ENCODE measurements around the gene IQSEC3. TPM values are rescaled to one million over a fixed set of nuclear protein-coding genes. Genes with fewer than 3 reads are reported as not detected.

The IQSEC3 gene
- total and polyA plus RNA-seq, 2 of the 13 experiments (the other 11 are each of a cell fraction or from before 2014, with no cell fraction given), result not detected

- TF ChIP-seq ZBTB4 (CRISPR knock-in tag; IDR thresholded peaks at IDR 0.05; ENCODE audit: borderline replicate concordance) (no peak), EP300 (IDR thresholded peaks at IDR 0.05; ENCODE audit: low read depth in 2 of 2, low read length in 2 of 2) (peak in 1 of 2 experiments; percentile 44; a peak in 1 of 4 replicates), EP300 (CRISPR knock-in tag; IDR thresholded peaks at IDR 0.05; ENCODE audit: borderline replicate concordance) (no peak), SATB2 (CRISPR knock-in tag; IDR thresholded peaks at IDR 0.05) (no peak), ETV5 (CRISPR knock-in tag; IDR thresholded peaks at IDR 0.05; ENCODE audit: borderline replicate concordance) (no peak), PRPF4 (IDR thresholded peaks at IDR 0.05; ENCODE audit: low read depth, low read length, poor library complexity, severe bottlenecking) (no peak), STAT5B (CRISPR knock-in tag; IDR thresholded peaks at IDR 0.05) (no peak), FOXA1 (IDR thresholded peaks at IDR 0.05) (no peak), FOXA1 (CRISPR knock-in tag; IDR thresholded peaks at IDR 0.05) (0 out of 2 replicates have a peak, but pooled peaks have one; percentile 10), ZNF615 (CRISPR knock-in tag; IDR thresholded peaks at IDR 0.05; ENCODE audit: borderline replicate concordance) (no peak), ZNF766 (CRISPR knock-in tag; IDR thresholded peaks at IDR 0.05; ENCODE audit: borderline replicate concordance) (no peak), ZNF605 (CRISPR knock-in tag; IDR thresholded peaks at IDR 0.05) (no peak), ZFY (CRISPR knock-in tag; IDR thresholded peaks at IDR 0.05) (peak; percentile 37; the same call in 1 of the 2 replicates), HNRNPK (IDR thresholded peaks at IDR 0.05; ENCODE audit: low read depth, low read length, poor library complexity, severe bottlenecking) (no peak), RBFOX2 (IDR thresholded peaks at IDR 0.05; ENCODE audit: low read depth, low read length) (0 out of 2 replicates have a peak, but pooled peaks have one; percentile 20), PAF1 (CRISPR knock-in tag; IDR thresholded peaks at IDR 0.05) (no peak), RARA (CRISPR knock-in tag; IDR thresholded peaks at IDR 0.05) (peak; percentile 27; the same call in 1 of the 2 replicates), IKZF1 (IDR thresholded peaks at IDR 0.05) (no peak), HOXA5 (CRISPR knock-in tag; IDR thresholded peaks at IDR 0.05) (0 out of 2 replicates have a peak, but pooled peaks have one; percentile 58), GZF1 (CRISPR knock-in tag; IDR thresholded peaks at IDR 0.05) (no peak), SP2 (CRISPR knock-in tag; IDR thresholded peaks at IDR 0.05) (no peak)
- TF ChIP-seq, protein P1, sequence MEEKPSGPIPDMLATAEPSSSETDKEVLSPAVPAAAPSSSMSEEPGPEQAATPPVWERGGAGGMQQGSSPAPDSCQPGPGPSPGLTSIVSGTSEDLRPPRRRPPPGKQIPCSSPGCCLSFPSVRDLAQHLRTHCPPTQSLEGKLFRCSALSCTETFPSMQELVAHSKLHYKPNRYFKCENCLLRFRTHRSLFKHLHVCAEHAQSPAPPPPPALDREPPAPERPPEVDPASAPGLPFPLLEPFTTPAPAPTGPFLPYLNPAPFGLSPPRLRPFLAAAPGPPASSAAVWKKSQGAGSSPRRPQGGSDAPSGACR (CRISPR knock-in tag; IDR thresholded peaks at IDR 0.05), result no peak
- TF ChIP-seq, protein P2, sequence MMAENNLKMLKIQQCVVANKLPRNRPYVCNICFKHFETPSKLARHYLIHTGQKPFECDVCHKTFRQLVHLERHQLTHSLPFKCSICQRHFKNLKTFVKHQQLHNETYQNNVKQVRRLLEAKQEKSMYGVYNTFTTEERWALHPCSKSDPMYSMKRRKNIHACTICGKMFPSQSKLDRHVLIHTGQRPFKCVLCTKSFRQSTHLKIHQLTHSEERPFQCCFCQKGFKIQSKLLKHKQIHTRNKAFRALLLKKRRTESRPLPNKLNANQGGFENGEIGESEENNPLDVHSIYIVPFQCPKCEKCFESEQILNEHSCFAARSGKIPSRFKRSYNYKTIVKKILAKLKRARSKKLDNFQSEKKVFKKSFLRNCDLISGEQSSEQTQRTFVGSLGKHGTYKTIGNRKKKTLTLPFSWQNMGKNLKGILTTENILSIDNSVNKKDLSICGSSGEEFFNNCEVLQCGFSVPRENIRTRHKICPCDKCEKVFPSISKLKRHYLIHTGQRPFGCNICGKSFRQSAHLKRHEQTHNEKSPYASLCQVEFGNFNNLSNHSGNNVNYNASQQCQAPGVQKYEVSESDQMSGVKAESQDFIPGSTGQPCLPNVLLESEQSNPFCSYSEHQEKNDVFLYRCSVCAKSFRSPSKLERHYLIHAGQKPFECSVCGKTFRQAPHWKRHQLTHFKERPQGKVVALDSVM (CRISPR knock-in tag; IDR thresholded peaks at IDR 0.05), result no peak
Observed at GRCh38 chr12:212715-213526, 146.4 kb downstream of the IQSEC3 start (continued).
